GM12892 (cell line): Measurements from ENCODE around the gene LMTK2.

Experiments
- POLR2A ChIP-seq: IDR thresholded peaks from 2 replicates; pipeline ENCODE4 v1.6.1; 2011; ENCODE audit warnings: low read depth, low read length, control low read depth
- TAF1 ChIP-seq: IDR thresholded peaks from 2 replicates; pipeline ENCODE4 v1.6.1; 2011; ENCODE audit warnings: low read depth, mild to moderate bottlenecking, control low read depth, low read length, borderline replicate concordance

DNA sequence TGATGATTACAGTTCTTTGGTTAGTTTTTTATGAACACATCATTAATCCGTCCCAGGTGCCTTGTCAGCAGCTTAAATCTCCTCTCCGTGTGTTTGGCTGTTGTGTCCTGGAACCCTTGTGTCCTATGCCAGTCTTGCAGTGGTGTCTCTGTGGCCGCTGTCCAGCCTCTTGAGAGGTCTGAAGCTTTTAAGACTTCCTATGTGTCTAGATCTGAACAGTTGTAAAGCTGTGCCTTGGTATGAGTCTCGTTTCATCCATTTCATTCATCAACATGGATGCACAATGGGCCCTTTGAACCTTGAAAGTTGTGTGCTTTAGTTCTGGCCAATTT, 16.7 kb downstream of the LMTK2 start:
- TF ChIP-seq POLR2A (no peak), TAF1 (no peak)
